SK-N-SH (cell line): Measurements from ENCODE around the gene RBL2. TPM values are rescaled to one million over a fixed set of nuclear protein-coding genes. Genes with fewer than 3 reads are reported as not detected.

ENCODE experiments used
- CTCF ChIA-PET: fragments of 300-600, 350-600 bp; formaldehyde crosslinking; extraction: SDS; loops from one replicate; lab custom pipeline; 2021; lab: Yijun Ruan, JAX
- POLR2A ChIA-PET: fragments of 350-600 bp; sonication (Branson Sonifier 250); formaldehyde crosslinking; extraction: SDS; loops from one replicate; lab custom pipeline; 2020; ENCODE audit warnings: antibody characterized with exemption, inconsistent platforms; lab: Yijun Ruan, JAX
- DNase-seq: peaks from one replicate; pipeline ENCODE4 v3.0.0; 2012
- H2AFZ ChIP-seq: fragments of 200-600 bp; sonication (generic); 2 replicates; pipeline ENCODE4 v1.8.1; 2016; ENCODE audit warnings: antibody characterized with exemption, mild to moderate bottlenecking, low read depth
- H3F3A ChIP-seq: fragments of 200-600 bp; sonication (generic); replicated peaks from 2 replicates; pipeline ENCODE3; 2016; ENCODE audit warnings: antibody characterized with exemption, mild to moderate bottlenecking; ENCODE audit not compliant: insufficient read depth
- H3K27ac ChIP-seq, 2 experiments: fragments of 200-500 bp in 1 of 2; fragments of 200-600 bp in 1 of 2; sonication (Bioruptor generic) in 1 of 2; sonication (generic), shearing (Covaris generic) in 1 of 2; 2 replicates each; pipeline versions ENCODE4 v1.5.1 to v1.6.1; 2014 to 2016; ENCODE audit warnings: low read depth in 2 of 2, inconsistent platforms in 1 of 2, low read length in 1 of 2, mild to moderate bottlenecking in 1 of 2, mixed read lengths in 1 of 2
- H3K27me3 ChIP-seq: fragments of 200-600 bp; sonication (generic), shearing (Covaris generic); 2 replicates; pipeline ENCODE4 v1.6.1; 2016; ENCODE audit warnings: mixed run types; ENCODE audit not compliant: insufficient read depth
- H3K36me3 ChIP-seq, 2 experiments: fragments of 200-500 bp in 1 of 2; fragments of 200-600 bp in 1 of 2; sonication (Bioruptor generic) in 1 of 2; sonication (generic) in 1 of 2; replicated peaks in 1 of 2; 2 replicates each; pipeline versions ENCODE3 to v1.5.1; 2014 to 2016; ENCODE audit warnings: low read length in 1 of 2, mild to moderate bottlenecking in 1 of 2; ENCODE audit not compliant: insufficient read depth in 2 of 2, control insufficient read depth in 1 of 2
- H3K4me1 ChIP-seq, 2 experiments: fragments of 200-500 bp in 1 of 2; fragments of 200-600 bp in 1 of 2; sonication (Bioruptor generic) in 1 of 2; sonication (generic), shearing (Covaris generic) in 1 of 2; 2 replicates each; pipeline versions ENCODE4 v1.5.1 to v1.6.1; 2014 to 2016; ENCODE audit warnings: low read depth in 1 of 2, low read length in 1 of 2, mixed run types in 1 of 2; ENCODE audit not compliant: insufficient read depth in 2 of 2, control insufficient read depth in 1 of 2
- H3K4me2 ChIP-seq: fragments of 200-600 bp; sonication (generic), shearing (Covaris generic); 2 replicates; pipeline ENCODE4 v1.6.1; 2017; ENCODE audit warnings: mixed run types
- H3K4me3 ChIP-seq, 2 experiments: fragments of 200-500 bp in 1 of 2; fragments of 200-600 bp in 1 of 2; sonication (Bioruptor generic) in 1 of 2; sonication (generic), shearing (Covaris generic) in 1 of 2; 2 replicates each; pipeline versions ENCODE4 v1.5.1 to v1.8.1; 2014 to 2016; ENCODE audit warnings: low read depth in 2 of 2, inconsistent platforms in 1 of 2, low read length in 1 of 2, mild to moderate bottlenecking in 1 of 2, mixed read lengths in 1 of 2, moderate library complexity in 1 of 2
- H3K79me2 ChIP-seq: fragments of 200-600 bp; sonication (generic); 2 replicates; pipeline ENCODE4 v1.8.1; 2017; ENCODE audit warnings: mild to moderate bottlenecking; ENCODE audit not compliant: insufficient read depth
- H3K9ac ChIP-seq: fragments of 200-600 bp; sonication (generic); 2 replicates; pipeline ENCODE4 v1.6.1; 2017; ENCODE audit warnings: mixed run types
- H3K9me2 ChIP-seq: fragments of 200-600 bp; sonication (generic); 2 replicates; pipeline ENCODE4 v1.6.1; 2017; ENCODE audit warnings: mixed run types
- H3K9me3 ChIP-seq: fragments of 200-600 bp; sonication (generic); 2 replicates; pipeline ENCODE4 v1.6.1; 2017; ENCODE audit warnings: mixed run types, mild to moderate bottlenecking, moderate library complexity
- H4K20me1 ChIP-seq: fragments of 200-600 bp; sonication (generic); 2 replicates; pipeline ENCODE4 v1.6.1; 2017; ENCODE audit warnings: mild to moderate bottlenecking, mixed run types; ENCODE audit not compliant: insufficient read depth
- CHD2 ChIP-seq: fragments of 150-350 bp; IDR thresholded peaks from 2 replicates; pipeline ENCODE4 v1.6.1; 2018; ENCODE audit warnings: low read length; ENCODE audit not compliant: partially characterized antibody
- CTCF ChIP-seq: fragments of 200-600 bp; sonication (generic); IDR thresholded peaks from 2 replicates; pipeline ENCODE4 v1.6.1; 2017; ENCODE audit warnings: antibody characterized with exemption, mild to moderate bottlenecking, moderate library complexity
- ELF1 ChIP-seq: IDR thresholded peaks from 2 replicates; pipeline ENCODE4 v1.4.0; 2012
- EZH2phosphoT487 ChIP-seq: fragments of 200-600 bp; sonication (generic); IDR thresholded peaks from 2 replicates; pipeline ENCODE4 v1.6.1; 2017; ENCODE audit warnings: low read depth, mixed run types, mild to moderate bottlenecking, antibody characterized with exemption, moderate library complexity, borderline replicate concordance
- FOSL2 ChIP-seq: IDR thresholded peaks from 2 replicates; pipeline ENCODE4 v1.4.0; 2012; ENCODE audit warnings: low read depth, mild to moderate bottlenecking, moderate library complexity, borderline replicate concordance
- FOXJ3 ChIP-seq: sonication (generic); formaldehyde crosslinking; IDR thresholded peaks from 2 replicates; pipeline ENCODE4 v1.5.1; 2020; ENCODE audit warnings: mild to moderate bottlenecking, missing genetic modification reagents
- FOXM1 ChIP-seq: IDR thresholded peaks from 2 replicates; pipeline ENCODE4 v1.4.0; 2012; ENCODE audit warnings: low read depth, mild to moderate bottlenecking
- GATA2 ChIP-seq: sonication (generic); formaldehyde crosslinking; IDR thresholded peaks from 2 replicates; pipeline ENCODE4 v1.5.0; 2020; ENCODE audit warnings: mild to moderate bottlenecking, missing genetic modification reagents
- JUND ChIP-seq: IDR thresholded peaks from 2 replicates; pipeline ENCODE4 v1.4.0; 2012
- MAX ChIP-seq: IDR thresholded peaks from 2 replicates; pipeline ENCODE4 v1.4.0; 2012; ENCODE audit warnings: low read depth
- MEF2A ChIP-seq: IDR thresholded peaks from 2 replicates; pipeline ENCODE4 v1.4.0; 2012; ENCODE audit warnings: low read depth, borderline replicate concordance
- POLR2AphosphoS5 ChIP-seq: IDR thresholded peaks from 2 replicates; pipeline ENCODE4 v1.6.1; 2012; ENCODE audit warnings: low read depth, low read length
- RAD21 ChIP-seq: IDR thresholded peaks from 2 replicates; pipeline ENCODE4 v1.6.1; 2012; ENCODE audit warnings: mild to moderate bottlenecking, low read length
- RCOR1 ChIP-seq: fragments of 150-350 bp; IDR thresholded peaks from 2 replicates; pipeline ENCODE4 v1.6.1; 2017; ENCODE audit warnings: antibody characterized with exemption, low read length
- REST ChIP-seq: IDR thresholded peaks from 2 replicates; pipeline ENCODE4 v1.6.1; 2012; ENCODE audit warnings: mild to moderate bottlenecking, low read depth, low read length, moderate library complexity
- RFX5 ChIP-seq: IDR thresholded peaks from 2 replicates; pipeline ENCODE4 v1.6.1; 2012; ENCODE audit warnings: mild to moderate bottlenecking, improper control_type of control experiment, low read length
- RXRA ChIP-seq: IDR thresholded peaks from 2 replicates; pipeline ENCODE4 v1.4.0; 2012; ENCODE audit warnings: low read depth, mild to moderate bottlenecking, borderline replicate concordance
- SIN3A ChIP-seq: IDR thresholded peaks from 2 replicates; pipeline ENCODE4 v1.6.1; 2012; ENCODE audit warnings: low read depth, mild to moderate bottlenecking, low read length, moderate library complexity, borderline replicate concordance
- SMC3 ChIP-seq: IDR thresholded peaks from 2 replicates; pipeline ENCODE4 v1.6.1; 2012; ENCODE audit warnings: low read depth, low read length, improper control_type of control experiment
- TAF1 ChIP-seq: IDR thresholded peaks from 2 replicates; pipeline ENCODE4 v1.6.1; 2012; ENCODE audit warnings: low read depth, mild to moderate bottlenecking, low read length, moderate library complexity, borderline replicate concordance
- USF2 ChIP-seq: fragments of 150-350 bp; IDR thresholded peaks from 2 replicates; pipeline ENCODE4 v1.6.1; 2017; ENCODE audit warnings: antibody characterized with exemption, low read length, low read depth, borderline replicate concordance
- WGBS: methylation state at CpG from one replicate; pipeline ENCODE4 v1.1.6; 2017; ENCODE audit warnings: low lambda C conversion rate; 5-methylcytosine and 5-hydroxymethylcytosine counted together
- polyA plus RNA-seq, 3 experiments: library from polyadenylated mRNA; depleted of rRNA; stranded (reverse); fragments of >200 nt; gene quantifications; 2 replicates each; pipeline ENCODE4 v1.2.3, GENCODE V29; 2012

The RBL2 gene
- polyA plus RNA-seq, 1 of the 3 experiments (the other 2 are of a cell fraction) = 28.0 TPM

- no peak for TF ChIP-seq REST
- TF ChIP-seq MAX = no peak
- no peak for TF ChIP-seq TAF1
- no peak for TF ChIP-seq ELF1
- 0 out of 2 replicates have a peak, but pooled peaks have one; percentile 8 for TF ChIP-seq FOSL2
- no peak for TF ChIP-seq RFX5
- no peak for TF ChIP-seq SMC3
- TF ChIP-seq FOXJ3 = no peak
- no peak for TF ChIP-seq RXRA
- TF ChIP-seq RCOR1 = peak; percentile 23; the same call in 1 of the 2 replicates
- no peak for TF ChIP-seq POLR2AphosphoS5
- no peak for TF ChIP-seq RAD21
- TF ChIP-seq GATA2 (CRISPR knock-in tag) = peak; percentile 61
- TF ChIP-seq USF2 = no peak
- TF ChIP-seq EZH2phosphoT487 = no peak
- no peak for TF ChIP-seq CHD2
- TF ChIP-seq FOXM1 = no peak
- TF ChIP-seq, all 33 proteins: peak for 6
These were observed 4.9 kb upstream of the RBL2 start (continued) for GRCh38 chr16:53429221-53429943.

GRCh38 chr16:53430363-53430762 is 3.9 kb upstream of the RBL2 start:
- Histone ChIP-seq H3K4me1 (peaks cover 0 to 8% of the 10 kb centered on the region in 2 experiments; a peak in 1 of 4 replicates), H3F3A (peaks cover 9% of the 10 kb centered on the region), H3K9me2 (no peaks in the 10 kb centered on the region), H2AFZ (no peak overlapping the region), H3K4me2 (no peak overlapping the region), H4K20me1 (no peaks in the 10 kb centered on the region), H3K27me3 (no peaks in the 10 kb centered on the region), H3K9me3 (no peaks in the 10 kb centered on the region), H3K79me2 (peaks cover 9% of the 10 kb centered on the region; the same call in 1 of the 2 replicates), H3K36me3 (no peaks in the 10 kb centered on the region), H3K4me3 (no peak overlapping the region)
- CTCF ChIA-PET = no interaction called here
- 89% methylated on average over 1 of the region's 1 CpG for WGBS
- no peak for DNase-seq
- POLR2A ChIA-PET = no interaction called here
- TF ChIP-seq MAX = no peak
- no peak for TF ChIP-seq FOSL2
- no peak for TF ChIP-seq CTCF
- no peak for TF ChIP-seq SIN3A
- no peak for TF ChIP-seq RXRA
- no peak for TF ChIP-seq JUND
- no peak for TF ChIP-seq MEF2A
- TF ChIP-seq, all 33 proteins: peak for 0
- no peak overlapping the region for H3K27ac ChIP-seq
- H3K9ac ChIP-seq = no peak overlapping the region
